Measurements from ENCODE around the gene NUDT3. TPM values are rescaled to one million over a fixed set of nuclear protein-coding genes. Genes with fewer than 3 reads are reported as not detected.

NUDT3 gene
- polyA plus RNA-seq, 1 of the 3 experiments (the other 2 are of a cell fraction) = 11.9 TPM

GRCh38 chr6:34323300-34323699, 69.2 kb downstream of the NUDT3 start:
- Histone ChIP-seq H3K4me1 (ENCODE audit: control insufficient read depth in 1 of 2, insufficient read depth in 2 of 2, low read depth in 1 of 2, low read length in 1 of 2) (no peaks in the 10 kb centered on the region), H4K20me1 (ENCODE audit: insufficient read depth) (no peaks in the 10 kb centered on the region; the same call in 1 of the 2 replicates), H3K27me3 (ENCODE audit: insufficient read depth) (no peaks in the 10 kb centered on the region), H3K9me3 (no peaks in the 10 kb centered on the region), H3K4me3 (ENCODE audit: low read depth in 2 of 2, low read length in 1 of 2) (no peak overlapping the region), H3K36me3 (replicated peaks in 1 of 2; ENCODE audit: control insufficient read depth in 1 of 2, insufficient read depth in 2 of 2, low read length in 1 of 2) (no peaks in the 10 kb centered on the region), H3K9me2 (no peaks in the 10 kb centered on the region), H3K4me2 (no peak overlapping the region), H3K79me2 (ENCODE audit: insufficient read depth) (peaks cover 7% of the 10 kb centered on the region), H3K27ac (ENCODE audit: low read depth in 2 of 2, low read length in 1 of 2) (no peak overlapping the region), H2AFZ (ENCODE audit: low read depth) (no peak overlapping the region), H3K9ac (no peak overlapping the region), H3F3A (replicated peaks; ENCODE audit: insufficient read depth) (peaks cover 3% of the 10 kb centered on the region)
- no peak for DNase-seq
- 92% methylated on average over 6 of the region's 6 CpGs for WGBS (ENCODE audit: low lambda C conversion rate)
- ChIA-PET POLR2A (no interaction called here), CTCF (no interaction called here)
- TF ChIP-seq YY1 (IDR thresholded peaks at IDR 0.05; ENCODE audit: low read depth) (no peak), GABPA (IDR thresholded peaks at IDR 0.05; ENCODE audit: low read depth) (no peak), GATA2 (CRISPR knock-in tag; IDR thresholded peaks at IDR 0.05) (no peak)

- Histone ChIP-seq H3K36me3 (replicated peaks in 1 of 2; ENCODE audit: control insufficient read depth in 1 of 2, insufficient read depth in 2 of 2, low read length in 1 of 2) (no peaks in the 10 kb centered on the region), H3F3A (replicated peaks; ENCODE audit: insufficient read depth) (peaks cover 6% of the 10 kb centered on the region), H3K9me3 (no peaks in the 10 kb centered on the region), H3K4me3 (ENCODE audit: low read depth in 2 of 2, low read length in 1 of 2) (no peak overlapping the region), H3K27ac (ENCODE audit: low read depth in 2 of 2, low read length in 1 of 2) (no peak overlapping the region), H3K4me1 (ENCODE audit: control insufficient read depth in 1 of 2, insufficient read depth in 2 of 2, low read depth in 1 of 2, low read length in 1 of 2) (no peaks in the 10 kb centered on the region), H3K9ac (no peak overlapping the region), H3K4me2 (no peak overlapping the region), H3K79me2 (ENCODE audit: insufficient read depth) (peaks cover 7% of the 10 kb centered on the region), H3K27me3 (ENCODE audit: insufficient read depth) (no peaks in the 10 kb centered on the region), H3K9me2 (no peaks in the 10 kb centered on the region), H4K20me1 (ENCODE audit: insufficient read depth) (no peaks in the 10 kb centered on the region; the same call in 1 of the 2 replicates), H2AFZ (ENCODE audit: low read depth) (no peak overlapping the region)
- ChIA-PET CTCF (no interaction called here), POLR2A (no interaction called here)
- TF ChIP-seq JUND (IDR thresholded peaks at IDR 0.05) (no peak), CHD2 (IDR thresholded peaks at IDR 0.05; ENCODE audit: low read length, partially characterized antibody) (no peak), NRF1 (IDR thresholded peaks at IDR 0.05; ENCODE audit: low read depth, low read length) (no peak), SMC3 (IDR thresholded peaks at IDR 0.05; ENCODE audit: low read depth, low read length) (no peak), USF1 (IDR thresholded peaks at IDR 0.05; ENCODE audit: borderline replicate concordance, low read depth) (no peak), ELF1 (IDR thresholded peaks at IDR 0.05) (no peak), MAX (IDR thresholded peaks at IDR 0.05; ENCODE audit: low read depth) (no peak)
- WGBS (ENCODE audit: low lambda C conversion rate) = 92% methylated on average over 1 of the region's 1 CpG
- no peak for DNase-seq
Observed at GRCh38 chr6:34322732-34323131, 69.7 kb downstream of the NUDT3 start.

- H3K36me3 ChIP-seq (replicated peaks in 1 of 2; ENCODE audit: control insufficient read depth in 1 of 2, insufficient read depth in 2 of 2, low read length in 1 of 2) = no peaks in the 10 kb centered on the region
- H3K9ac ChIP-seq = no peak overlapping the region
- POLR2A ChIA-PET = no interaction called here
- no peak overlapping the region for H3K4me2 ChIP-seq
- H3K4me1 ChIP-seq (ENCODE audit: control insufficient read depth in 1 of 2, insufficient read depth in 2 of 2, low read depth in 1 of 2, low read length in 1 of 2) = no peaks in the 10 kb centered on the region
- peaks cover 6% of the 10 kb centered on the region for H3F3A ChIP-seq (replicated peaks; ENCODE audit: insufficient read depth)
- H2AFZ ChIP-seq (ENCODE audit: low read depth) = no peak overlapping the region
- no peak overlapping the region for H3K27ac ChIP-seq (ENCODE audit: low read depth in 2 of 2, low read length in 1 of 2)
- no peak for DNase-seq
- no peak overlapping the region for H3K4me3 ChIP-seq (ENCODE audit: low read depth in 2 of 2, low read length in 1 of 2)
- no peaks in the 10 kb centered on the region for H3K9me3 ChIP-seq
- peaks cover 7% of the 10 kb centered on the region for H3K79me2 ChIP-seq (ENCODE audit: insufficient read depth)
- 95% methylated on average over 5 of the region's 5 CpGs for WGBS (ENCODE audit: low lambda C conversion rate)
- H4K20me1 ChIP-seq (ENCODE audit: insufficient read depth) = peaks cover under 1% of the 10 kb centered on the region; the same call in 1 of the 2 replicates
- CTCF ChIA-PET = no interaction called here
- TF ChIP-seq ELF1 (IDR thresholded peaks at IDR 0.05) = no peak
- no peak for TF ChIP-seq REST (IDR thresholded peaks at IDR 0.05; ENCODE audit: low read depth, low read length)
- no peaks in the 10 kb centered on the region for H3K27me3 ChIP-seq (ENCODE audit: insufficient read depth)
- H3K9me2 ChIP-seq = no peaks in the 10 kb centered on the region
Observed at GRCh38 chr6:34321821-34322220, 70.6 kb downstream of the NUDT3 start.
